Suppressor macrophage treated with lipopolysaccharide for 4 hours (primary cell): ENCODE data around the gene PPP2R5D.
"Not testable (repeated sequence)": the region's sequence is repeated elsewhere in the genome, so short reads cannot be mapped to it uniquely, and the experiment has no call there.

Experiments used
- DNase-seq: peaks from one replicate; pipeline ENCODE4 v3.0.0-alpha.2; 2020

PPP2R5D gene

DNA sequence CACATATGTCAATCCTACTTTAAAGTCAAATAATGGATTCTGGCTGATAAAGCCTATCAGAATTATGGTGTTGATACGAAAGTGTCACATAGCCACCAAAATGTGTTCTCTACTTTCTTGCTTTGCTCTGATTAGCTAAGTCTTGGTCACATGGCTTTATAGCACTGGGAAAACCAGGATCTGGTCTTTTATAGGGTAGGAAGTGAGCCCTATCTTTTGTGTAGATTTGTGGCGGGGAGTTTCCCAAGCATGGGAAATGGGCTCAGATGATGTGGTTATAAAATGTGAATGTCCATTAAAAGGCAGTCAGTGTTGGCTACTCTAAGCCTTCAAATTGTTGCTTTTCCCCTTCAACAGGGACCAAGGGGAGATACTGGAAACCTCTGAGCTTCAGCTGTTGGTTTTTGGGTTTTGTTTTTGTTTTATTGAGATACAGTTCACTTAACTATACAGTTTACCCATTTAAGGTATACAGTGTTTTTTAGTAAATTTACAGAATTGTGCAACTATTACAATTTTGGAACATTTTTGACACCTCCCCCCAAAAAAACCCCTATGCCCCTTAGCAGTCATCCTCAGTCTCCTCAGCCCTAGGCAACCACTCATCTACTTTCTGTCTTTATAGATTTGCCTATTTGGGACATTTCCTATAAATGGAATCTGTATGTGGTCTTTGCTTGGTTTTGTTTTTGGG, 49.3 kb downstream of the PPP2R5D start:
- peak; percentile 44 for DNase-seq

- DNase-seq: no peak
Measured at GRCh38 chr6:43034190-43034525, 49.8 kb downstream of the PPP2R5D start.

GRCh38 chr6:43035495-43036194, 51.3 kb downstream of the PPP2R5D start:
- no peak for DNase-seq

DNA sequence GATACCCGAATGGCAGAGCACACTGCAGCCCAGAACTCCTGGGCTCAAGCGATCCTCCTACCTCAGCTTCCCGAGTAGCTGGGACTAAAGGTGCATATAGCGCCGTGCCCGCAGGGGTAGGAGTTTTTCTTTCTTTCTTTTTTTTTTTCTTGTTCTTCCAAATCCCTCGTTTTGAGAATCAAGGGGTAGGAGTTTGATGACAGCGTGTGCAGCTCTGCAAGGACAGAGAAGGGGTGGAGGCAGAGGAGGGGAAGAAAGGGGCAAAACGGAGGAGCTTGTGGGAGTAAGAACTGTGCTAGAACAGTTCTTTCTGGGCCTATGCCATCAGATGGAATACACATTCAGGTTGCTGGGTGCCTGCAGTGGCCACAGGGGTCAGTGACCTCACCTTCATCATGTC, 52.3 kb downstream of the PPP2R5D start:
- DNase-seq: no peak

DNA sequence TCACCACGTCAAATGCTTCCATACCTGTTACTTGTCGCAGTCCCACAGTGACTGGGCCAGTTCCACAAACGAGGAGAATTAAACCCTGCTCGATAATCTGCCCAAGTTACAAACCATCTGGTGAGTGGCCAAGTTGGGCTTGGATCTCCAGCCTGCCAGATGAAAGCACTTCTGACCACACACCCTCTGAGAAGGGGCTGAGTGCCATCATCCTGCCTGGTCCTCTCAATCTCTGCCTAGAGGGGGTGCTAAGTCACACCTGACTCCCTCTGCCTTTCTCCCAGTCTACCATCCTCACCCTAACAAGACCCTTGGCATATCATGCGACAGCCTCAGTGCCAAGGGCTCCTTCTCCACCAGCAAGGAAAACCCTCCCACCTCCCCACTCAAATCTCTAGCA, 52.8 kb downstream of the PPP2R5D start:
- no peak for DNase-seq

DNA sequence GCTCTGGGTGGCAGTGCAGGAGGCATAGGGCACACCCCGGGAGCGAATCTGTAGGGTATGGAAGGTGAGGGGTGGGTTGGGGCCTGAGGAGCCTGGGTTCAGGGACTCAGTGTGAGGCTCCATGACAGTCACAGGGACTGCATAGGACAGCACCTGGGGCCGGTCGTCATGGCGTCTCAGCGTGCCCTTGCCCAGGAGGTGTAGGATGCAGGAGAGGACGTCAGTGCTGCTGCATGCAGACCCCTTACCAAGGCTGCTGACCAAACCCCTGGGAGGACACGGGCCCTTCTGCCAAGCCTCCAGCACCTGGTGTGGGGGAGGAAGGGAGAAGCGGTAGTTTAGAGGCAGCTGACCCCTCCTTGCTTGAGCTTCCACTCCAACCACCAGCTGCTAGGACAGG, 53.3 kb downstream of the PPP2R5D start:
- no peak for DNase-seq

DNA sequence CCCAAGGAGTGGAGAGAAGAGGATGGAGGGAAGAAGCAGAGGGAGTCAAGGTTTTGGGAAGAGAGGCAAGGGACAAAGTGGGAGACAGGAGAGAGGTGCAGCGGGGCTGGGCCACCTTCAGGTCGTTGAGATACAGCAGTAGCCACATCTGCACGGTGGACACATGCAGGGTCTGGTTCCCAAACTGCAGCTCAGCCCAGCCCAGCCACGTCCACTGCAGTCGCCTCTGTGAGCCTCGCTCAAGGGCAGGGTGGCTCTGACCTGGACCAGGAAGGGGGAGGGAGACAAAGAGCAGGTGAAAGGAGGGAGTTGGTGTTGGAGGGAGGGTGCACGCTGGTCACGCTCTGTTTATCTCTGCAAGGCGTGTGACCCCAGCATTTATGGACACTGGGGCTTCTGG, 54.4 kb downstream of the PPP2R5D start:
- DNase-seq: no peak

- no peak for DNase-seq
Measured at GRCh38 chr6:43040542-43041257, 56.3 kb downstream of the PPP2R5D start.

GRCh38 chr6:43041475-43041874, 57.1 kb downstream of the PPP2R5D start:
- not testable (repeated sequence) for DNase-seq

GRCh38 chr6:43043310-43043709, 58.9 kb downstream of the PPP2R5D start:
- no peak for DNase-seq

DNA sequence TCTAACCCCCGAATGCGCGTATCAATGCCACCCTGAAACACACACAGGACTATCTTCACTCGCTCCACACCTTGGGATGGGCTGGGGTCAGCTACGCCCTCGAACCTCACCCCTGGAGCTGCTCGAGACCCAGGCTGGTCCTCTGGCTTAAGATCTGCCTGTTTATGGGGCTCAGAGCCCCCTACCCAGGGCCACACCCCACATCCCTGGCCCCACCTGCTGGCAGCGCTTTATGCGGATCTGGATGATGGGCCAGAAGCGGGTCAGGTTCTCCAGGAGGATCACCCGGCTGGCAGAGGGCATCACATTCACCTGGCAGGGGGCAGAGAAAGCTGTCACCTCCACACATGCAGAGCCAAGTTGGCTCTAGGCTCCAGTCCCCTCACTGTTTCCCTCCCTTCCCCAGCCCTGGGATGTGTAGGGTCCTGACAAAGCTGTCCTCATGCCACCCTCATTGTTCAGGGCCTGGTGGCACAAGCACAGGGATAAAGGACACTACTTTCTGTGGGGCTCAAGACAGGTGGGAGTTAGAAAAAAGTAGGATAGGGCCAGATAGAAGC, 61.1 kb downstream of the PPP2R5D start:
- DNase-seq: no peak

DNA sequence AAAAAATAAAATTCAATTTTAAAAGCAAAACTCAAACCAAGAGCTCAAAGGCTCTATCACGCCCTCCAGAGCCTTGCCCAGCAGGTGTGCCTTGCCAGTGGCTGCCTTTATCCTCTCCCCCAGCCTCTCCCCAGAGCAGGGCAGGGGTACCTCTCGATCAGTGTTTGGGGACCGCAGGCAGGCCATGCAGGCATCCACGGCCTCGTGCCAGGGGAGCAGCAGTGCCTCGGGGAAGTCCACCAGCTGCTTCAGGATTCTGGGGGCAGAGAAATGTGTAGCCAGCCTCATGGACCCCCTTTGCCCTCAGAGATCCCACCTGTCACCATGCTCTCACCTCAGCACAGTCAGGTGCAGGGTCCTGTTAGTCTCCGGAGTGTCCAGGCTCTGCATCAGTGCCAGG, 63.6 kb downstream of the PPP2R5D start:
- no peak for DNase-seq

DNA sequence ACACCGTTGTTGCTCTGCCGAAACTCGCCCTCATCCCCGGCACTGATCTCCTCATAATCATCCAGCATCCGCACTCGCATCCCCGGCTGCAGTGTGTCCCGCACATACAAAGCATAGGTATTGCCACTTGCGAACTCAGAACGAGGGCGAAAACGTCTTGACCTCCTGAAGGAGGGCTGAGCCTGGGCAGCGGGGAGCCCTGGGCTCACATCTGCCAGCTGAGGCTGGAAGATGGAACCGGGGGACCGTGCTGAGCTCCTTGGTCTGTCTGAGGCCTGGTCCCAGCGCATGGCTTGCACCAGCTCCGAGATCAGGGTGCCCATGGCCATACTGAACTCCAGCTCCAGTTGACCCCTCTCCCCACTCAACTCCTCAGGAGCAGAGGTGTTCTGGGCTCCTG, 66.6 kb downstream of the PPP2R5D start:
- DNase-seq: no peak

GRCh38 chr6:43052225-43052841, 68.0 kb downstream of the PPP2R5D start:
- DNase-seq: no peak

DNA sequence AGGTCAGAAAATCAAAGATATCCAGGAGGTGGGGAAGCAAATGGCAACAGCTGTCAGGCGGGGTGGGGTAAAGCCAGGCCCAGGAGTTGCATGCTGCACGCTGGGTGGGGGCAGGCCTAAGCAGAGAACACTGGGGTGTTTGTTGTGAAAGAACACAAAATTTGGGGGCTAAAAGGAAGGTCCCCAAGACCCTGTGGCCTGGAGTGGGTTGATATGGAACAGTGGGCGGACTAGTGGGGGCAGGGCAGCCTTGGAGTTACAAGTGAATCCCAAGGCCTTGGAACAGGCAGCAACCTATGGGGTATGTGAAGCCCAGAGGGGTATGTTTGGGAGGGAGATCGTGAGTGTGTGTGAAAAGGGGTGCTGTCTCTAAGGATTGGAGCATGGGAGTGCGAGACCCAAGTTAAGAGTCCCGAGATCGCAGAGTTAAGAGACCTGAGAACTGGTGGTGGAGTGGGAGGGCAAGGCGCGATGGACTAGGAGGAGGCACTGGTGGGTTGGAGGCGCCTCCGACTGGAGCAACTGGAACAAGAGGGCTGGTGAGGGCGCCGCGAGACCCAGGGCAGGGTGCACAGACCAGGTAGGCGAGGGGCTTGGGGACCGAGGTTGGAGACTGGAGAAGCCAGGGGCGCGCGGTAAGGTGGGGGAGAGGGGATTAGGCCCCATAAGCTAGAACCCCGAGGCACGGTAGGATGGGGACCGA, 68.6 kb downstream of the PPP2R5D start:
- no peak for DNase-seq

- DNase-seq: peak; percentile 95
Measured at GRCh38 chr6:43053545-43054205, 69.3 kb downstream of the PPP2R5D start, which contains the start of gene CUL7. Gene CUL7, minus strand, starts transcription at chr6:43053851. Its CDS starts 1,063 bp downstream, at chr6:43052788.

GRCh38 chr6:43054206-43054943, 70.0 kb downstream of the PPP2R5D start:
- DNase-seq: no peak

DNA sequence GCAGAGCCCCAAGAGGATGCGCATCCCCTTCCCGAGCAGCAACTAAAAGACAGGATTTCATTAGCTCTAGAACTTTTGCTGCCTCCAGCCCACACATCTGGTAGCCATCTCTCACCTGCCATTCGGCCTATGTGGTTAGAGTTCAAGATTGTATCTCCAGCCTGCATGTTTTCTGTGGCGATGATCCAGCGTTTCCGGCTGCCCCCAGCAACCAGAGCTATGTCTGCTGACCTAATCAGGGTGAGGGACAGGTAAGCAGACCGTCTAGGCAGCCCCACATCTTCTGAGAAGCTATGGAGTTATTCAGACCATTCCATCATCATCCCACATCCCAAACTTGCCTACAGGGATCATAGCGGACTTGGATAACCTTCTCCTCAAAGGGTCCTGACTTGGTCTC, 71.6 kb downstream of the PPP2R5D start:
- DNase-seq: no peak

- DNase-seq: no peak
Measured at GRCh38 chr6:43058531-43058930, 74.2 kb downstream of the PPP2R5D start.

- DNase-seq: peak; percentile 99
Measured at GRCh38 chr6:43059168-43060033, 75.0 kb downstream of the PPP2R5D start, which contains the start of the genes KLC4 and MRPL2. Gene KLC4, plus strand, starts transcription at chr6:43059631. Its CDS starts 1,705 bp downstream, at chr6:43061336. Gene MRPL2, minus strand, starts transcription at chr6:43059434. Its CDS starts 53 bp downstream, at chr6:43059381.
